ENCODE results near the gene ATP1B3. TPM values are rescaled to one million over a fixed set of nuclear protein-coding genes. Genes with fewer than 3 reads are reported as not detected.

The ATP1B3 gene
- total RNA-seq, 3 donors from 2014 or later: 219 to 266 (median 227) TPM

DNA sequence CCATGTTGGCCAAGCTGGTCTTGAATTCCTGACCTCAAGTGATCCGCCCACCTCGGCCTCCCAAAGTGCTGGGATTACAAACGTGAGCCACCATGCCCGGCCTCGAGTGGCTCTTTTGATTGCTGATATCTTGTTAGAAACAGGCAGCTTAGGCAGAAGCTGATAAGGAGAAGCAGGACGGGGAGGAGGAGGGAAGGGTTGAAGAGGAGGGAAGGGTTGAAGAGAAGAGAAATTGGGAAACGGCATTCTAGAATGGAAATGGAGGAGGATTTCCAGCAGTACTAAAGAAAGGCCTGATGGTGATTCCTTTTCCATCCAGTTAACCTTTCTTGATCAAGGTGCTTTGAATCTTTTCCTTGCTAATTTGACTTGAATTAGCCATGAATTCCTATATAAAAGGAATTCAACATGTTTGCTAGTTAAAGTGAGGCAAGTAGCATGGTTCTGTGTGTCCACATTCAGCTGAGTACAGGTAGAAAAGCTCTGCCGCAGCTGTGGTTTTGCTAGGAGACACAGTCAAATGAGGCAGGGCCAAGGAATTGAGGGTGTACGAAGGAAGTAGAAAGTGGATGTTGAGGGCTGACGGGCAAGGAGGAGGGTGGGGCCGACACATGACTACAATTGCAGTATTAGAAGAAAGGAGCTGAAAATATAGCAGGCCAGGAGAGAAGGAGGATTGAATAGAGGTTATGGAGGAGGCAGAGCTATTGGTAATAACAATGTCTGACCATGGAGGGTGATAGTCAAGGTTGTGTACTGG lies 27.2 kb upstream of the ATP1B3 start:
- Mint-ChIP-seq H3K4me3 (no peak overlapping the region), H3K36me3 (ENCODE audit: insufficient read depth) (no peaks in the 10 kb centered on the region), H3K9me3 (no peaks in the 10 kb centered on the region), H3K4me1 (ENCODE audit: low read depth) (peaks cover 2% of the 10 kb centered on the region), H3K27me3 (ENCODE audit: low read depth) (peaks cover 2% of the 10 kb centered on the region)
- DNase-seq (no peak), ATAC-seq (no peak)

DNA sequence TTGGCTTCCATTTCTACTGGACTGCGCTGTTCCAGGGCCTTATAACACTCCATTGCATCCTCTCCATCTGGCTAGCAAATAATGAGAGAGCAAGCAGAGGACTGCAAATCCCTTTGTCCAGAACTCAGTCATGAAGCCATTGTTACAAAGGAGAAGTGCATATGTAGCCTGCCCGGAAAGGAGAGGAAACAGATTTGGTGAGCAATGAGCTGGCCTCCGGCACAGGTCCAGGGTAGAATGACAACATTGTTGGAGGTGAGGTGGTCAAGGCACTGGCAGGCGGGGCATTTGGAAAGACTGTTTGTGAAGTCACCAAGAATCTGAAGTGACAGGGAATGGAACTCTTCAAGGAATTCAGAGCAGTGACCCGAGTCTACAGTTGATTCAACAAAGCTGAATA lies 25.0 kb upstream of the ATP1B3 start:
- Mint-ChIP-seq H3K36me3 (ENCODE audit: insufficient read depth) (no peaks in the 10 kb centered on the region), H3K27me3 (ENCODE audit: low read depth) (peaks cover 2% of the 10 kb centered on the region), H3K4me3 (no peak overlapping the region), H3K4me1 (ENCODE audit: low read depth) (peaks cover 2% of the 10 kb centered on the region), H3K9me3 (no peaks in the 10 kb centered on the region)
- DNase-seq: no peak
- no peak for ATAC-seq

DNA sequence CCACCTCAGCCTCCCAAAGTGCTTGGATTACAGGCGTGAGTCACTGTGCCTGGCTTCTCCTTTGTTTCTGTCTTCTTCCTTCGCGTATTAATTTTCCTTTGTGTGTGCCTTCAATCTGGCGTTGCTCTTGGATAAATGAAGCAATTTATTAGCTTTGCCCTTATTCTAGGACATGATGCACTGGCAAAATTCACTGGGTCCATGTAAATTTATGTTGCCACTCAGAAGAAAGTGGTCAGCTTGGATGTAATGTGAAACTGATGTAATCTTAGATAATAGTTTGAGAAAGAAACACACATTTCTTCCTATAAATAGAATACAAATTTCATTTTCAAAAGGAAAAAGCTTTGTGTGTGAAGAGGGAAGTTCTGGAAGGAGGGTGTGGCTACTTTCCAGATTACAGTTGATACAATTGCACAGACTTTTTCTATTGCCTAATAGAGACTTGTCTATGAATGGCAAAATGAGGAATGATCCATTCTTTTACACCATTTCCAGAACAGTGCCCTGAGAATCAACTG lies 23.3 kb upstream of the ATP1B3 start:
- H3K36me3 Mint-ChIP-seq (ENCODE audit: insufficient read depth): no peaks in the 10 kb centered on the region
- H3K27me3 Mint-ChIP-seq (ENCODE audit: low read depth): peaks cover 2% of the 10 kb centered on the region
- no peak for DNase-seq
- no peak for ATAC-seq
- no peaks in the 10 kb centered on the region for H3K9me3 Mint-ChIP-seq
- peaks cover 2% of the 10 kb centered on the region for H3K4me1 Mint-ChIP-seq (ENCODE audit: low read depth)
- no peak overlapping the region for H3K4me3 Mint-ChIP-seq

DNA sequence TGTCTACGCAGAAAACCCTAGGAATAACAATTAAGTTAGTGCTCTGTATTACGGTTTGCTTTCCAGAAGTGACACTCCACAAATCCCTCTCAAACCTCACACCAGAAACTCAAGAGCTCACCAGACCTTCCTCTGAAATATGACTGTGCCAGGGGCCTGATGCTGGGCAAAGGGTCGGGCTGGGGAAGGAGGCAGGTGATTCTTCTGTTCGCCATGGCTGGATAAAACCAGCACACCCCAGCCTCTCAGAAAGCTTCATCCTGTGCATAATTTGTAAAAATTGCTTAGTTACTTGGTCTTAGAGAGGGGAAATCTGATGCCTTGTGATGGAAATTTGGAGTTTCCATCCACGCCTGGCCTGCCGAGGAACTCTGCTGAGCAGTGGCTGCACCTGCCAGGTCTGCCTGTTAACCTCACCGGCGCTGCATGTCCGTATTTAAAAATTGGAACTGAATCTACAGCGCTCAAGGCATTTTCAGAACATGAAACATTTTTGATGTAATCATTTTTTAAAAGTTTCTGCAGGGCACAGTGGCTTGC lies 22.7 kb upstream of the ATP1B3 start:
- peaks cover 2% of the 10 kb centered on the region for H3K4me1 Mint-ChIP-seq (ENCODE audit: low read depth)
- ATAC-seq: no peak
- H3K36me3 Mint-ChIP-seq (ENCODE audit: insufficient read depth): no peaks in the 10 kb centered on the region
- no peak overlapping the region for H3K4me3 Mint-ChIP-seq
- DNase-seq: no peak
- H3K9me3 Mint-ChIP-seq: no peaks in the 10 kb centered on the region
- peaks cover 2% of the 10 kb centered on the region for H3K27me3 Mint-ChIP-seq (ENCODE audit: low read depth)

DNA sequence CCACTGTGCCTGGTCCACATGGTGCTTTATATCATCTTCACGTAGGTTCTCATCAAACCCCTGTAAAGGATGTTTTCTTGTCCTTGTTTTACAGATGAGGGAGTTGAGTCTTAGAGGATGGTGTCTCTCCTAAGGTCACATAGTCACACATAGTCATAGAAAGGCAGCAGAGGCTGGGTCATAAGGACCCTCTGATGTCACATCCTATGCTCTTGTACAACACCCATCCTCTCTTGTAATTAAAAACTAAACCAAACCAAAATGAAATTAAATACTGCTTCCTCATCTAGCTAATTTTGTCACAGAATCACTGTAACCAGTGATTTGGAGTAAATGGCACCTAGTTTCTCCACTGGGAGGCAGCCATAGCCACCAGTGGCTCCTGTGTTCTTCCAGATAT lies 21.8 kb upstream of the ATP1B3 start:
- no peak overlapping the region for H3K4me3 Mint-ChIP-seq
- no peaks in the 10 kb centered on the region for H3K9me3 Mint-ChIP-seq
- ATAC-seq: no peak
- no peak for DNase-seq
- H3K4me1 Mint-ChIP-seq (ENCODE audit: low read depth): no peaks in the 10 kb centered on the region
- H3K36me3 Mint-ChIP-seq (ENCODE audit: insufficient read depth): no peaks in the 10 kb centered on the region
- no peaks in the 10 kb centered on the region for H3K27me3 Mint-ChIP-seq (ENCODE audit: low read depth)

DNA sequence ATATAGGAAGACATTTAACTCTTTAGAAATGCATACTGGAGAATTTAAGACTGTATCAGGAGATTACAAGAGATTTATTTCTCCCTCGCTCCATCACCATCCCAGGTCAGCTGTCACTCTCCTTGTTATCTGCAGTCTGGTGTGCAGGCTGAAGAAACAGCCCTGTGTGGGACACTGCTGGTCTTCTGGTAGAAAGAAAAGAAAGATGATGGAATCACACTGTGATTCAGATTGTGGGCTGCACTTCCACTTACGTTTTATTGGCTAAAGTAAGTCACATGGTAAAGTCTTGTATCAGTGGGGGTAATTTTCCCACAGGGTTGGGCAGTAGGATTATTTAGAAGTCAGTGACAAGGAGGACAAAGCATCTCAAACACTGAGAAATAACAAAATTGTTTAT lies 18.1 kb upstream of the ATP1B3 start:
- no peak overlapping the region for H3K4me3 Mint-ChIP-seq
- no peaks in the 10 kb centered on the region for H3K9me3 Mint-ChIP-seq
- DNase-seq (no peak), ATAC-seq (no peak)
- H3K27me3 Mint-ChIP-seq (ENCODE audit: low read depth): no peaks in the 10 kb centered on the region
- H3K4me1 Mint-ChIP-seq (ENCODE audit: low read depth): no peaks in the 10 kb centered on the region
- H3K36me3 Mint-ChIP-seq (ENCODE audit: insufficient read depth): no peaks in the 10 kb centered on the region

DNA sequence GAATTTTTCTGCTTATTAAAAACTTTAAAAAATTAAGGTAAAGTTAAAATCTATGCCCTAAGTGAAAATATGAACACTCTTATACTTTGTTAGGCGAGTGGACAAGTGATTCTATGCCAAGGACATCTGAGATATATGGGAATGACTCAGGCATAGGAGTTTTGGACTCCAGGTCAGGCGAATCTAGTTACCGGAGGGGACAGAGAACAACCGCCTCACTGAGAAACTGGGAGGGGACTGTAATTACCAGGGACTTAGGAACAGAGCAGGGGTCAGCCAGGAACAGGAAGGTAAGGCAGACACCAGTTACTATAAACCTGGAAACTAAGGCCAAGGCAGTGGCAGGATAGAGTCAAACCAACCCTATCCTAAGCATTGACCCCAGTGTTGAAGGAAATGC lies 16.8 kb upstream of the ATP1B3 start:
- H3K4me3 Mint-ChIP-seq: no peak overlapping the region
- no peaks in the 10 kb centered on the region for H3K9me3 Mint-ChIP-seq
- no peaks in the 10 kb centered on the region for H3K36me3 Mint-ChIP-seq (ENCODE audit: insufficient read depth)
- DNase-seq (no peak), ATAC-seq (no peak)
- no peaks in the 10 kb centered on the region for H3K4me1 Mint-ChIP-seq (ENCODE audit: low read depth)
- no peaks in the 10 kb centered on the region for H3K27me3 Mint-ChIP-seq (ENCODE audit: low read depth)

DNA sequence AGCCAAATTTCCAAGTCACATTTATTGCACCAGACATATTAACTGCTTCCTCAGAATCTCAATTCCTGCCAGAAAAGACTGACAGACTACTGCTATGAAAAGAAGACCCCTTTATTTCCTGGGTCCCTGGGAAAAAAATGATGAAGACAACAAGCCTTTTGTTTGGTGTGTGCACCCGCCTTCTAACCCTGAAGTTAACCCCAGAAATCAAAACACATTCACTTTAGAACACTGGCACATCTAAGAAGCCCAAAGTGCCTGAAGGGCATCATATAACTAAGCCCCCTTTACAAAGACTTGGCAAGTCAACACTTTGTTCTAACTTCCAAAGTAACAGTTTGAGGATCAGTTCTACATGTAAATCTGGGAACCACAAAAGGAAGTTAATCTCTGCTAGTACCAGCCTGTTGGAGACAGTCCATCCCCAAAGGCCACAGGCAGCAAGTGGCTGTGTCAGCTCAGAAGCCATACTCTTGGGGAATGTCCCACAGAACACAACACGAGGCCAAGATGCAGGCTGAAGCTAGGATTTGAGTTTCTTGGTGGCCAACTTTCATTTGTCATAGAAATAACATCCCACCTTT lies 16.3 kb upstream of the ATP1B3 start:
- ATAC-seq (no peak), DNase-seq (no peak)
- H3K4me1 Mint-ChIP-seq (ENCODE audit: low read depth): no peaks in the 10 kb centered on the region
- H3K9me3 Mint-ChIP-seq: no peaks in the 10 kb centered on the region
- no peaks in the 10 kb centered on the region for H3K27me3 Mint-ChIP-seq (ENCODE audit: low read depth)
- no peak overlapping the region for H3K4me3 Mint-ChIP-seq
- H3K36me3 Mint-ChIP-seq (ENCODE audit: insufficient read depth): no peaks in the 10 kb centered on the region

DNA sequence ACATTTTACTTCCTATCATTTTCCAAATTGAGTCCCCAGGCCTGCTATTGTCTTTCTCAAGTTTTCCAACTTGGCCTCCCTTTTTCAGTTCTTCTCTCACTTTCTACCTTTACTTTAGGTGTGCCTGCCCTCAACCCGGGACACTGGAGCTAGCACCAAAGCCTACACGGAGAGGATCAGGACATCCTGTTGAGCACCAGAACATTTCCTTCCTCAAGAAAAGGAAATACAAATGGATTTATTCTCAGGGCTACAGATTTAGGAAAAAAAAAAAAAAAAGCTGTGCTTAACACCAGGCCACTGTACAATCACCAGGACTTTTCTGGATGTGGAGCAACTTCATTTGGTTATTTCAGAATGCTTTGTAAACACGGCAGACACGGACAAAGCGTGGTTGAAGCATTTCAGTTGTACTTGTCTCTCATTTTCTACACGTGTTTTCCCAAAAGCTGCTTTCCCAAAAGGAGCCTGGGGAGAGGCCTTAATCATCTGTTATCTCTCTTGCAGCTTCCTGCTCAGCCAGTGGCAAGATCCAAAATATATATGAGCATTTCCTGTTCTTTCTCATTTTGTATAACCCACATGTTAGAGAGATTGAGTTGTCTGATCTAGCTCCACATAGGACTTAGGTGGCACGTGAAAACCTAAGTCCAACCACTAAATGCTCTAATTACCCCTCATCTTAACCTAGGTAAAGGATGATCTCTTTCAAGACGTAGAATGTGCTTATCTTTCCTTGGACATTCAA lies 15.5 kb upstream of the ATP1B3 start:
- no peak overlapping the region for H3K4me3 Mint-ChIP-seq
- no peaks in the 10 kb centered on the region for H3K36me3 Mint-ChIP-seq (ENCODE audit: insufficient read depth)
- H3K27me3 Mint-ChIP-seq (ENCODE audit: low read depth): no peaks in the 10 kb centered on the region
- DNase-seq (no peak), ATAC-seq (no peak)
- H3K9me3 Mint-ChIP-seq: no peaks in the 10 kb centered on the region
- no peaks in the 10 kb centered on the region for H3K4me1 Mint-ChIP-seq (ENCODE audit: low read depth)

DNA sequence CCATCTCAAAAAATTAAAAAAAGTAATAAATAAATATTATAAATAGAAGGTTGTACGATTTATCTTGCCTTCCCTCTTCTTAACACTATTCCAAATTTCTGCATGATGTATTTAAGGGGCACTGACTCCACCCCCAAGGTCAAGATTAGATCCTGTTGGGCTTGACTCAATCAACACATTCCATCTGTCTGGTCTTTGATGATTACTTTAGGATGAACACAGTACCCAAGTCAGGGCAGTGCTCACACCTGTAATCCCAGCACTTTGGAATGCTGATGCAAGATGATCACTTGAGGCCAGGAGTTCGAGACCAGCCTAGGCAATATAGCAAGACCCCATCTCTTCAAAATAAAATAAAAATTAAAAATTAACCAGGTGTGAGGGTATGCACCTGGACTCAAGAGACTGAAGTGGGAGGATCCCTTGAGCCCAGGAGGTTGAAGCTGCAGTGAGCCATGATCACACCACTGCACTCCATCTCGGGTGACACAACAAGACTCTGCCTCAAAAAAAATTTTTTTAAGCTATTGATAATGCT lies 14.1 kb upstream of the ATP1B3 start:
- no peaks in the 10 kb centered on the region for H3K36me3 Mint-ChIP-seq (ENCODE audit: insufficient read depth)
- H3K4me3 Mint-ChIP-seq: no peak overlapping the region
- DNase-seq (no peak), ATAC-seq (no peak)
- no peaks in the 10 kb centered on the region for H3K4me1 Mint-ChIP-seq (ENCODE audit: low read depth)
- no peaks in the 10 kb centered on the region for H3K27me3 Mint-ChIP-seq (ENCODE audit: low read depth)
- no peaks in the 10 kb centered on the region for H3K9me3 Mint-ChIP-seq

DNA sequence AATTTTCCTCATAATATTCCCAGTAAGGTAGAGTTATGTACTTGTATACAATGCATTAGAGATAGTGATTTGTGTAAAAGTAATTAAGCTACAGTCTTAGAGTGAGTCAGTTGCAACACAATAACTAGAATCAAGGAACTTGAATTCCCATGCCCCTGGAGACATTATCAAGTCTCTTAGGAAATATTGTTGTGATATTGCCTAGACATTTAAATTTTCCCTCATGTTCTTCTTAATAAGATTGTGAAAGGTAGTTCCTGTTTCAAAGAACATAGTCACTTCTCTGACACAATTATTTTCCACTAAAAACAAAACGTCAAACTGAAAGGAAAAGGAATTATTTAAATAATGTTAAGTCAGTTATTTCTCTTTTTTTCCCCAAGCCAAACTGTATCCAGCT lies 13.0 kb upstream of the ATP1B3 start:
- Mint-ChIP-seq H3K4me1 (ENCODE audit: low read depth) (no peaks in the 10 kb centered on the region), H3K36me3 (ENCODE audit: insufficient read depth) (no peaks in the 10 kb centered on the region), H3K4me3 (no peak overlapping the region), H3K27me3 (ENCODE audit: low read depth) (no peaks in the 10 kb centered on the region), H3K9me3 (no peaks in the 10 kb centered on the region)
- ATAC-seq (no peak), DNase-seq (no peak)

DNA sequence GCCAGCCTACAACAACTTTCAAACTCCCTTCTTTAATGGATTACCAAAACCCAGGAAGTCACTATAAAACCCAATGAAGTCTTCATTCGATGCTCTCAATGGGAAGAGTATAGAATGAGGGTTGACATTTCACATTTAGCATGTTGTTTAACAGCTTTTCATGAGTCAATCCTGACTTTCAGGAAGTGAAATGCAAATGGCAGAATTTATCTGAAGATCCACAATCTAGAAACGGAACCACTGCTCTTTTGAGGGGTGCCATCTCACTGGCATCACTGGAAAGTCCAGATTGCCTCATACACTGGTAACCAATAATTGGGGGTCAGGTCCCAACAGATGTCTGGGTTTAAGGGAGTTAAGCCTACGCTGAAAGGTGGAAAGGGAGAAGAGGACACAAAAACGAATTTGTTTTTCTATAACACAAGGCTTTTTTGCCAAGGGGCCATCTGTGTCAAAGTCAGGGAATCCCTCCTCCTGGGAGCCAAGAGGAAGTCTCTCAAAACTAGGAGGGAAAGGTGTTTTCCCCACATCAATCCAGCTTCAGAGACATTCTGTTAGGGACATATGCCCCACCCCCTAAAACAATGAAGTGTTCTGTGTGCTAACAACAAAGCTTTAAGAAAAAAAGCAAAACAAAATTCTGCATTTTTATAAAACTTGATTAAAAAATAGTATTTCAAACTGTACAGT lies 12.0 kb upstream of the ATP1B3 start:
- no peaks in the 10 kb centered on the region for H3K4me1 Mint-ChIP-seq (ENCODE audit: low read depth)
- DNase-seq (no peak), ATAC-seq (no peak)
- no peaks in the 10 kb centered on the region for H3K9me3 Mint-ChIP-seq
- H3K4me3 Mint-ChIP-seq: no peak overlapping the region
- H3K36me3 Mint-ChIP-seq (ENCODE audit: insufficient read depth): no peaks in the 10 kb centered on the region
- no peaks in the 10 kb centered on the region for H3K27me3 Mint-ChIP-seq (ENCODE audit: low read depth)

DNA sequence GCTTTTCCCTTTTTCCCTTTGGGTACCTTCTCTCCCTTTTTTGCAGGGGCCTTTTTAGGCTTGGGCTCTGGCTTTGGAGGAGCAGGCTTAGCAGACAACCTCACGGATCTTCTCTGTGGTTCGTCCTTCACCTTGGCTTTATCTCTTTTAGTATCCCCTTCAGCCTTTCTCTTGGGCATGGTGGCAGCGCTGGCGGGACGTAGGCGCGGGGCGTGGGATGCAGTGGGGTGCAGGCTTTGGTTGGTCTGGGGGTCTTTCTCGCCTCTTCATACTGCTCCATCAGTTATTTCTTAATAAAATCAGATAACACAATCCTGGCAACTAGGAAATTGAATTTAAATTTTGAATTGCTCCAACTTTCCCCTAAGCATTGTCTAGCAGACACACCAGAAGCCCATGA lies 11.3 kb upstream of the ATP1B3 start:
- DNase-seq: no peak
- Mint-ChIP-seq H3K27me3 (ENCODE audit: low read depth) (no peaks in the 10 kb centered on the region), H3K4me1 (ENCODE audit: low read depth) (no peaks in the 10 kb centered on the region), H3K4me3 (no peak overlapping the region), H3K36me3 (ENCODE audit: insufficient read depth) (no peaks in the 10 kb centered on the region), H3K9me3 (no peaks in the 10 kb centered on the region)
- ATAC-seq: no peak

DNA sequence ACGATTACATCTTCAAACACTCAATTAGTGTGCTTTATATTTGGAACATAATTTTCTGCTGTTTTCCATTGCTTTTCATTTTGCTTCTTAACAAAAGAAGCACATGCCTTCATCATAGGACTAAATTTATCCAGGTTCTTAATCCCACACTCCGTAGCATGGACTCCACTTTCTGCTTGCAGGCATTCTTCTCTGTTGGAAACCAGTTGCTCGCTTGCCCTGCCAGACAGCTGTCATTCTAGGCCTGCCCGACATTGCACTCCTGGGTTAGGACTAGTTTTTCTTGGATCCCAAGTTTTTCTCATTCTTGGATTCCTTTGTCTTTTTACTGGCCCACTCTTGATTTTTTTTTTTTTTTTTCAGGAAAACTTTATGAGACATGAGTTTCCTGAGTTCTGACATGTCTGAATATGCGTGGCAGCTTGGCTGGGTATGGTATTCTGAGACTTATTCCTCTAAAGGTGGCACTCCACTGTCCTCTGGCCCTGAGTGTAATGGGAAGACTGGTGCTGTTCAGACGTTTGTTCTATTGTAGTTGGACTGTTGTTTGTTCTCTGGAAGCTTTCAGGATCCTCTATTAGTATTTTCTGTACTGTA lies 6.3 kb upstream of the ATP1B3 start:
- ATAC-seq (no peak), DNase-seq (no peak)
- H3K36me3 Mint-ChIP-seq (ENCODE audit: insufficient read depth): no peaks in the 10 kb centered on the region
- H3K4me1 Mint-ChIP-seq (ENCODE audit: low read depth): peaks cover 3% of the 10 kb centered on the region
- no peaks in the 10 kb centered on the region for H3K27me3 Mint-ChIP-seq (ENCODE audit: low read depth)
- H3K9me3 Mint-ChIP-seq: no peaks in the 10 kb centered on the region
- H3K4me3 Mint-ChIP-seq: no peak overlapping the region
